ENCODE results near the gene WDR26.

WDR26 gene

DNA sequence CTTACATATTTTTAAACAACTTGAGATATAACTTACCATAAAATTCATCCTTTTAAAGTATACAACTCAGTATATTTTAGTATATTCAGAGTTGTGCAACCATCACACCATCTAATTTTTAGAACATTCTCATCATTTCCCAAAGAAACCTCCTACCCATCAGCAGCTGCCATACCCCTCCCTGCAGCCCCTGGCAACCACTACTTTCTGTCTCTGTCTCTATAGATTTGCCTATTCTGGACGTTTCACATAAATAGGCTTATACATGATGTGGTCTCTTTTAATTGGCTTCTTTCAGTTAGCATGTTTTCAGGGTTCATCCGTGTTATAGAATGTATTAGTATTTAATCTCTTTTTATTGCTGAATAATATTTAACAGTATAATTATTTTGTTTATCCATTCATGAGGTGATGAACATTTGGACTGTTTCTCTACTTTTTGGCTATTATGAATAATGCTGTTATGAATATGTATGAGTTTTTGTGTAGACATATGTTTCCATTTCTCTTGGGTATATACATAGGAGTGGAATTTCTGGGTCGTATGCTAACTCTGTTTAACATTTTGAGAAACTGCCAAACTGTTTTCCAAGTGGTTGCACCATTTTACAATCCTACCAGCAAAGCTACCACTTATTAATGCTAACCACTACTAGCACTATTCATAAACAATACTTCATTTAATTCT lies 29.5 kb downstream of the WDR26 start:
- ATAC-seq, result no peak
- TF ChIP-seq ZNF565 (CRISPR knock-in tag; conservative IDR thresholded peaks at IDR 0.05; ENCODE audit: low read depth) (no peak), PPARA (CRISPR knock-in tag; IDR thresholded peaks at IDR 0.05; ENCODE audit: borderline replicate concordance) (no peak), ESRRG (CRISPR knock-in tag; IDR thresholded peaks at IDR 0.05) (no peak), ZNF8 (CRISPR knock-in tag; IDR thresholded peaks at IDR 0.05) (no peak), ZFP30 (CRISPR knock-in tag; IDR thresholded peaks at IDR 0.05) (no peak), ISL1 (CRISPR knock-in tag; IDR thresholded peaks at IDR 0.05) (no peak), PATZ1 (CRISPR knock-in tag; IDR thresholded peaks at IDR 0.05; ENCODE audit: borderline replicate concordance) (no peak), ZC3H10 (CRISPR knock-in tag; IDR thresholded peaks at IDR 0.05) (no peak), TCF4 (CRISPR knock-in tag; IDR thresholded peaks at IDR 0.05; ENCODE audit: borderline replicate concordance) (no peak), CSDC2 (CRISPR knock-in tag; IDR thresholded peaks at IDR 0.05) (no peak)
- TF ChIP-seq, protein P1, sequence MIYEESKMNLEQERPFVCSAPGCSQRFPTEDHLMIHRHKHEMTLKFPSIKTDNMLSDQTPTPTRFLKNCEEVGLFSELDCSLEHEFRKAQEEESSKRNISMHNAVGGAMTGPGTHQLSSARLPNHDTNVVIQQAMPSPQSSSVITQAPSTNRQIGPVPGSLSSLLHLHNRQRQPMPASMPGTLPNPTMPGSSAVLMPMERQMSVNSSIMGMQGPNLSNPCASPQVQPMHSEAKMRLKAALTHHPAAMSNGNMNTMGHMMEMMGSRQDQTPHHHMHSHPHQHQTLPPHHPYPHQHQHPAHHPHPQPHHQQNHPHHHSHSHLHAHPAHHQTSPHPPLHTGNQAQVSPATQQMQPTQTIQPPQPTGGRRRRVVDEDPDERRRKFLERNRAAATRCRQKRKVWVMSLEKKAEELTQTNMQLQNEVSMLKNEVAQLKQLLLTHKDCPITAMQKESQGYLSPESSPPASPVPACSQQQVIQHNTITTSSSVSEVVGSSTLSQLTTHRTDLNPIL (CRISPR knock-in tag; IDR thresholded peaks at IDR 0.05; ENCODE audit: low read depth), result no peak
- TF ChIP-seq, protein P2, sequence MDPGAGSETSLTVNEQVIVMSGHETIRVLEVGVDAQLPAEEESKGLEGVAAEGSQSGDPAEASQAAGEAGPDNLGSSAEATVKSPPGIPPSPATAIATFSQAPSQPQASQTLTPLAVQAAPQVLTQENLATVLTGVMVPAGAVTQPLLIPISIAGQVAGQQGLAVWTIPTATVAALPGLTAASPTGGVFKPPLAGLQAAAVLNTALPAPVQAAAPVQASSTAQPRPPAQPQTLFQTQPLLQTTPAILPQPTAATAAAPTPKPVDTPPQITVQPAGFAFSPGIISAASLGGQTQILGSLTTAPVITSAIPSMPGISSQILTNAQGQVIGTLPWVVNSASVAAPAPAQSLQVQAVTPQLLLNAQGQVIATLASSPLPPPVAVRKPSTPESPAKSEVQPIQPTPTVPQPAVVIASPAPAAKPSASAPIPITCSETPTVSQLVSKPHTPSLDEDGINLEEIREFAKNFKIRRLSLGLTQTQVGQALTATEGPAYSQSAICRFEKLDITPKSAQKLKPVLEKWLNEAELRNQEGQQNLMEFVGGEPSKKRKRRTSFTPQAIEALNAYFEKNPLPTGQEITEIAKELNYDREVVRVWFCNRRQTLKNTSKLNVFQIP (CRISPR knock-in tag; IDR thresholded peaks at IDR 0.05; ENCODE audit: borderline replicate concordance, low read depth), result no peak

DNA sequence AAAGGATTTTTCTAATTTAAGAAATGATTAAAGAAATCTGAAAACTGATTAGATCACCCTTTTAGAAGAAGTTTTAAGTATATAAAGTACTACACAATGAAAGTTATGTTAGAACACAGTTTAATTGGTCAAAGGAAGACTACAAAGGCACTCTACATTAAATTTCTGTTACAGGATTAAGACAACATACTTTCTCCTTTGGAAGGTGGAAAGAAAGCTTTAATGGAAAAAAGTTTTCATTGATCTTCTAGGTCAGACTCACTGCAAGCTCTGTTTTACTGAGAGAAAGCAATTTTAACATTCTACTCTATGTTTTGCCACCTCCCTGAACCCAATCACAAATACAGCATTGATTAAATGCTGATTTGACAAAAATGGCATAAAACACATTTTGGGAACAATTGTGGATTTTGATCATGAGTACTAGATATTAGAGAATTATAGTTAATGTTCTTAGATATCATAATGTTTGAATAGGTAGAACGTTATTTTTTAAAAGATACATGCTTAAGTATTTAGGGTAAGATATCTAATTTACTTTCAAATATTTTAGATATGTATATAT lies 32.0 kb downstream of the WDR26 start:
- no peak for TF ChIP-seq PATZ1 (CRISPR knock-in tag; IDR thresholded peaks at IDR 0.05; ENCODE audit: borderline replicate concordance)
- no peak for TF ChIP-seq SNAI2 (CRISPR knock-in tag; IDR thresholded peaks at IDR 0.05)
- TF ChIP-seq ZFP30 (CRISPR knock-in tag; IDR thresholded peaks at IDR 0.05), result no peak
- TF ChIP-seq OSR1 (CRISPR knock-in tag; IDR thresholded peaks at IDR 0.05), result no peak
- no peak for TF ChIP-seq ISL1 (CRISPR knock-in tag; IDR thresholded peaks at IDR 0.05)
- no peak for TF ChIP-seq TSHZ2 (CRISPR knock-in tag; IDR thresholded peaks at IDR 0.05)
- TF ChIP-seq, protein P1 (CRISPR knock-in tag; IDR thresholded peaks at IDR 0.05; ENCODE audit: low read depth), result no peak
- TF ChIP-seq ZNF70 (CRISPR knock-in tag; IDR thresholded peaks at IDR 0.05), result no peak
- TF ChIP-seq, protein P3, sequence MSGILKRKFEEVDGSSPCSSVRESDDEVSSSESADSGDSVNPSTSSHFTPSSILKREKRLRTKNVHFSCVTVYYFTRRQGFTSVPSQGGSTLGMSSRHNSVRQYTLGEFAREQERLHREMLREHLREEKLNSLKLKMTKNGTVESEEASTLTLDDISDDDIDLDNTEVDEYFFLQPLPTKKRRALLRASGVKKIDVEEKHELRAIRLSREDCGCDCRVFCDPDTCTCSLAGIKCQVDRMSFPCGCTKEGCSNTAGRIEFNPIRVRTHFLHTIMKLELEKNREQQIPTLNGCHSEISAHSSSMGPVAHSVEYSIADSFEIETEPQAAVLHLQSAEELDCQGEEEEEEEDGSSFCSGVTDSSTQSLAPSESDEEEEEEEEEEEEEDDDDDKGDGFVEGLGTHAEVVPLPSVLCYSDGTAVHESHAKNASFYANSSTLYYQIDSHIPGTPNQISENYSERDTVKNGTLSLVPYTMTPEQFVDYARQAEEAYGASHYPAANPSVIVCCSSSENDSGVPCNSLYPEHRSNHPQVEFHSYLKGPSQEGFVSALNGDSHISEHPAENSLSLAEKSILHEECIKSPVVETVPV (CRISPR knock-in tag; IDR thresholded peaks at IDR 0.05), result no peak
- no peak for ATAC-seq

All from SK-N-SH treated with all-trans-retinoic acid at 6 μM for 48 hours (cell line).